Psoas muscle (tissue), 8 donors: Measurements from ENCODE around the gene ZBTB7A. TPM values are rescaled to one million over a fixed set of nuclear protein-coding genes. Genes with fewer than 3 reads are reported as not detected.

Source experiments
- ATAC-seq, 4 donors: fragments of 200-7000 bp; cut with Tn5 transposase; one replicate each; pipeline ENCODE4 v1.9.1; 2020; ENCODE audit warnings: moderate library complexity in 3 of 4, mild to moderate bottlenecking in 2 of 4
- DNase-seq, 2 donors: peaks; one replicate each; pipeline ENCODE4 v3.0.0-alpha.2; 2020
- H3K27ac ChIP-seq: fragments of 200-600 bp; one replicate; pipeline ENCODE4 v1.8.0; 2022
- H3K27me3 ChIP-seq, 3 donors: fragments of 200-600 bp in 1 of 3; one replicate each; pipeline versions ENCODE4 v1.6.1 to v1.8.0; 2013 to 2022; ENCODE audit warnings: low read length in 2 of 3, mild to moderate bottlenecking in 2 of 3, moderate library complexity in 1 of 3; ENCODE audit not compliant: insufficient read depth in 3 of 3
- H3K36me3 ChIP-seq, 2 donors: fragments of 200-600 bp in 1 of 2; one replicate each; pipeline versions ENCODE4 v1.6.1 to v1.8.0; 2013 to 2022; ENCODE audit warnings: low read depth in 1 of 2, mild to moderate bottlenecking in 1 of 2, moderate library complexity in 1 of 2; ENCODE audit not compliant: insufficient read depth in 1 of 2
- H3K4me1 ChIP-seq: fragments of 200-600 bp; one replicate; pipeline ENCODE4 v1.8.0; 2022
- H3K4me3 ChIP-seq: fragments of 200-600 bp; one replicate; pipeline ENCODE4 v1.8.0; 2022; ENCODE audit warnings: mild to moderate bottlenecking
- H3K9me3 ChIP-seq: fragments of 200-600 bp; one replicate; pipeline ENCODE4 v1.8.0; 2022
- WGBS, 3 donors: extraction: QIAGEN DNeasy Blood & Tissue Kit; methylation state at CpG; one replicate each; pipeline versions ENCODE4 v1.1.6 to v1.1.7; 2013; 5-methylcytosine and 5-hydroxymethylcytosine counted together
- intact Hi-C, 2 donors: fragments of 100-400 bp; cut with DNase I; formaldehyde crosslinking; loops; one replicate each; pipeline versions ENCODE4 v1.11.0 to v1.14.2; 2022
- polyA plus RNA-seq, 3 donors: library from polyadenylated mRNA; stranded (reverse); fragments of 200-250 nt; gene quantifications; one replicate each; pipeline ENCODE4 v1.2.3, GENCODE V29; 2013
- total RNA-seq, 4 donors: library from RNA; stranded (reverse); fragmentation: NEBNext Ultra II Directional in 2 of 4; extraction: Animal tissue kit (Norgen Biotek cat#: 25700) in 2 of 4; gene quantifications; one replicate each; pipeline versions ENCODE4 v1.2.1 to v1.2.4, GENCODE V29; 2021 to 2023
- TF ChIP-seq, protein P1 (sequence below): fragments of 200-600 bp; IDR thresholded peaks from one replicate; pipeline ENCODE4 v1.8.0; 2022; ENCODE audit warnings: antibody characterized with exemption
- donor health status: healthy with polysubstance abuse.
- donor health status: DM: no; HTN: no; CAD: no; lungs with moderate emphysema.
- donor health status: Bipolar disorder and iron deficiency.
- donor health status: healthy.
- donor health status: DM: yes; HTN: yes; CAD: no.
- donor health status: DM: no; HTN: no; CAD: no.
- donor health status: DM: no; HTN: no; CAD: no.
- donor health status: DM: yes; HTN: yes; CAD: no.

The ZBTB7A gene
- total and polyA plus RNA-seq, 7 donors = 18.5 to 55.9 (median 25.7) TPM

DNA sequence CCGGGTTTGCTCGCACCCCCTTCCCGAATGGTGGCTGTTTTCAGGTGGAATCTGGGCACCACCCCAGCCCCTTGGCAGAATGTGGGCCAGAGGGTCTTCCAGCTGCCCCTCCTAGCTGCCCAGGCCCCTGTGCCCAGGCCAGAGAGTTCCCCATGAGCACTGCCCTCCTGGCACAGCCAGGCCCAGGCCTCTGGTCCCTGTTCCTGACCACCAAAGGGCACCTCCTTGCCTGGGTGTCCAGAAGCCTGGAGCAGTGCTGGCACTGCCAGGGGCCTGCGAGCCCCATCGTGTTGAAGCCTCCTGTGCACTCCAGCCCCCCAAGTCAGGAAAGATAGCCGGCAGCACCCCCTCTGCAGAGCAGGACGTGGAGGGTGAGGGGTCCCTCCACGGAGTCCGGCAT is 35.7 kb downstream of the ZBTB7A start:
- Histone ChIP-seq H3K36me3 (peaks cover 4 to 87% of the 10 kb centered on the region in 2 donors), H3K9me3 (no peaks in the 10 kb centered on the region), H3K4me3 (no peak overlapping the region), H3K27ac (no peak overlapping the region), H3K27me3 (no peaks in the 10 kb centered on the region), H3K4me1 (no peaks in the 10 kb centered on the region)
- intact Hi-C loops = no loop called here
- TF ChIP-seq, protein P1, sequence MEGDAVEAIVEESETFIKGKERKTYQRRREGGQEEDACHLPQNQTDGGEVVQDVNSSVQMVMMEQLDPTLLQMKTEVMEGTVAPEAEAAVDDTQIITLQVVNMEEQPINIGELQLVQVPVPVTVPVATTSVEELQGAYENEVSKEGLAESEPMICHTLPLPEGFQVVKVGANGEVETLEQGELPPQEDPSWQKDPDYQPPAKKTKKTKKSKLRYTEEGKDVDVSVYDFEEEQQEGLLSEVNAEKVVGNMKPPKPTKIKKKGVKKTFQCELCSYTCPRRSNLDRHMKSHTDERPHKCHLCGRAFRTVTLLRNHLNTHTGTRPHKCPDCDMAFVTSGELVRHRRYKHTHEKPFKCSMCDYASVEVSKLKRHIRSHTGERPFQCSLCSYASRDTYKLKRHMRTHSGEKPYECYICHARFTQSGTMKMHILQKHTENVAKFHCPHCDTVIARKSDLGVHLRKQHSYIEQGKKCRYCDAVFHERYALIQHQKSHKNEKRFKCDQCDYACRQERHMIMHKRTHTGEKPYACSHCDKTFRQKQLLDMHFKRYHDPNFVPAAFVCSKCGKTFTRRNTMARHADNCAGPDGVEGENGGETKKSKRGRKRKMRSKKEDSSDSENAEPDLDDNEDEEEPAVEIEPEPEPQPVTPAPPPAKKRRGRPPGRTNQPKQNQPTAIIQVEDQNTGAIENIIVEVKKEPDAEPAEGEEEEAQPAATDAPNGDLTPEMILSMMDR = no peak
- ATAC-seq (no peak), DNase-seq (no peak)
- 79 to 82% (median 81%) methylated on average over 8 to 9 of the region's 9 CpGs for WGBS, 3 donors

DNA sequence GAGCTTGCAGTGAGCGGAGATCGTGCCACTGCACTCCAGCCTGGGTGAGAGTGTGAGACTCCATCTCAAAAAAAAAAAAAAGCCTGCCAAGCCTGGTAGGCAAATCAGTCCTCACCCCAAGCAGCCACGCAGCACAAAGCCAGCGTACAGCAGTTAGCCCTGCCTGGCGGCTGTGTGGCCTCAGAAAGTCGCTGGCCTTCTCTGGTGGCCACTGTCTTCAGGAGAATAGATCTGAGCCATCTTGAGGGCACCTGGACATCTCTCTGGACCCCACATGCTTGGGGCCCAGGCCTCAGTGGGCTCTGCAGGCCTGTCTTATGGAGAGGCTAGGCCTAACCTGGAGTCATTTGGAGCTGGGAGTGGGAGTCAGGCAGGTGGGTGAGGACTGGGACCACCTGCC is 36.1 kb downstream of the ZBTB7A start:
- H3K4me1 ChIP-seq = no peaks in the 10 kb centered on the region
- H3K4me3 ChIP-seq = no peak overlapping the region
- H3K36me3 ChIP-seq = peaks cover 4 to 87% of the 10 kb centered on the region in 2 donors
- intact Hi-C loops = no loop called here
- DNase-seq (no peak), ATAC-seq (no peak)
- 91 to 97% (median 92%) methylated on average over 6 of the region's 6 CpGs for WGBS, 3 donors
- no peaks in the 10 kb centered on the region for H3K27me3 ChIP-seq
- TF ChIP-seq, protein P1 = no peak
- no peak overlapping the region for H3K27ac ChIP-seq
- H3K9me3 ChIP-seq = no peaks in the 10 kb centered on the region

DNA sequence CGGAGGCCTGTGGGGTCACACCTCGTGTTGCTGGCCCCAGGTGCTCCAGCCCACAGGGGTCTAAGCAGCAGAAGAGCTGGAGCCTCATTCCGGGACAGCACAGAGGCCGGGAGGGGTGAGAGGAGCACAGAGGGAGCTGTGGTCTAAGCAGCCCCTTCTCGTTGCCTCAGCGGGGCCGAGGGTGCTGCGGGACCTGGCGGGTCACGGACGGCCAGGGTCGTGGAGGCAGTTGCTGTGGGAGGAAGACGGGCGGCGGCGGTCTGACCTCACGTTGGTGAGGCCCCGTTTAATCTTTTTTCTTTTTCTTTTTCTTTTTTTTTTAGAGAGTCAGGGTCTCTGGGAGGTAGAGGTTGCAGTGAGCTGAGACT is 37.5 kb downstream of the ZBTB7A start:
- no peaks in the 10 kb centered on the region for H3K9me3 ChIP-seq
- 93 to 97% (median 95%) methylated on average over 18 of the region's 18 CpGs for WGBS, 3 donors
- DNase-seq = no peak
- no peaks in the 10 kb centered on the region for H3K4me1 ChIP-seq
- H3K27ac ChIP-seq = no peak overlapping the region
- H3K27me3 ChIP-seq = no peaks in the 10 kb centered on the region
- H3K4me3 ChIP-seq = no peak overlapping the region
- no peak for ATAC-seq
- TF ChIP-seq, protein P1 = no peak
- intact Hi-C loops = no loop called here
- H3K36me3 ChIP-seq = peaks cover 4 to 90% of the 10 kb centered on the region in 2 donors

DNA sequence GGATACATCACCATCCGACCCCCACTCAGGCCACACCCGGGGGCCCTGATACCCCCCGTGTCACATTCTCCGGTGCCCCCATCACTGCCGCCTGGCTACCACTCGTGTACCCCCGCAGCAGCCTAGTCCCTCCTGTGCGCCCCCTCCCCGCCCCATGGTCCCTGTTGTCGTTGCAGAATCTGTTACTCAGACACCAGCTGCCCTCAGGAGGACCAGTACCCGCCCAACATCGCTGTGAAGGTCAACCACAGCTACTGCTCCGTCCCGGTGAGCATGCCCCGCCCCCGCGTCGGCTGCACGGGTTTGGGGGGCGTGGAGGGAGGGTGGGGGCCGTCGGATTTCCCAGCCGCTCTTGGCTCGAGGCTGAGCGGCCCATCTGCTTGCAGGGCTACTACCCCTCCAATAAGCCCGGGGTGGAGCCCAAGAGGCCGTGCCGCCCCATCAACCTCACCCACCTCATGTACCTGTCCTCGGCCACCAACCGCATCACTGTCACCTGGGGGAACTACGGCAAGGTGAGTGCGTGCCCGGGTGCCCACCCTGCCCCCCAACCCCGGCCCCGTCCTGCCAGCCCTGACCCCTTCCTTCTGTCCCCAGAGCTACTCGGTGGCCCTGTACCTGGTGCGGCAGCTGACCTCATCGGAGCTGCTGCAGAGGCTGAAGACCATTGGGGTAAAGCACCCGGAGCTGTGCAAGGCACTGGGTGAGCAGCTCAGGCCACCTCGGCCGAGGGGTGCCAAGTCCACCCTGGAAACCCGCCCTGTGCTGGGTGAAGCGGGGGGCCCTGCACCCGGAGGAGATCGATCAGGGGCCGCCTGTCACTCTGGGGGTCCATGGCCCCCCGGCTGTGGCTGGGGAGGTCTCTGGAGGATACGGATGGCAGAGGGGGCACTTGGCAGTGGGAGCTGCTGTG is 38.1 kb downstream of the ZBTB7A start:
- Histone ChIP-seq H3K27me3 (no peaks in the 10 kb centered on the region), H3K4me3 (no peak overlapping the region), H3K27ac (no peak overlapping the region), H3K9me3 (no peaks in the 10 kb centered on the region), H3K36me3 (peaks cover 4 to 90% of the 10 kb centered on the region in 2 donors), H3K4me1 (no peaks in the 10 kb centered on the region)
- TF ChIP-seq, protein P1 = no peak
- intact Hi-C loops = no loop called here
- no peak for ATAC-seq
- no peak for DNase-seq
- 88 to 91% (median 90%) methylated on average over 45 to 48 of the region's 48 CpGs for WGBS, 3 donors
